ENCODE data around the gene AICDA.
"Not testable (repeated sequence)": the region's sequence is repeated elsewhere in the genome, so short reads cannot be mapped to it uniquely, and the experiment has no call there.

AICDA gene

DNA sequence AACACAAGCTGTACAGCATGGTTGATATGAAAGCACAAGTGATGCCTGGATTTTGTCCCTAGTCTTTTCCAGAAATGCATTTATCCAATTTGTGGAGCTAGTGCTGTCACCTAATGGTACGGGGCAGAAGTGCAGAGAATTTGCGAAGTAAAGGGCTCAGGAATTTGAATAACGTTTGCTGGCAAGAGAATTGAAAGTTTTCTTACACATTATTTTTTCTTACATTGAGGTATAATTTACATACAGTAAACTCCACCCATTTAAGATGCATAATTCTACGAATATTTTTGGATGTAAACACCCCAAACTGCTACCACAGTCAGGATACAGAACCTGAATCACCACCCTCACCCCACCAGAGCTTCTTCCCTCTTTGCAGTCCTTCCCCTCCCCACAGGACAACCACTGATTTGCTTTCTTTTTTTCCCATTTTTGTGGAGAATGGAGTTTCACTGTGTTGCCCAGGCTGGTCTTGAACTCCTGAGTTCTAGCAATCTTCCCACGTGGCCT lies 3.5 kb downstream of the AICDA start:
- peak; percentile 70 for DNase-seq (ENCODE audit: low spot score)

DNA sequence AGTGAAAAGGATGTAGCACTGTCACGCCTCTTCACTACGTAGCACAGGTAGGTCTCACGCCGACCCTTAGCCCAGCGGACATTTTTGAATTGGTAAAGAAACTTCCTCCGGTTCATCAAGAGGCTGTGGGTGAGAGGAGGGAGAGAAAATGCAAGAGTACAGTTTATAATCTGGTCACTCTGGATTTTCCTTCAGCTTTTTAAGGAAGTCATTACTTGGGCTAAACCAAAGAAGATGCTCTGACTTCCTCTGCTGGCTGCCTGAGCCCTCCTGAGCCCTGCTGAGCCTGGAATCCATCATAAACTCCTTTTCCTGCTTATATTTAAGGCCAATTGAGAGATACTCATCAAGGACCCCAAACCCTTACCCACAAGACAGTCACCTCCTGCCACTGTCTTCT lies 5.8 kb downstream of the AICDA start:
- no peak for DNase-seq (ENCODE audit: low spot score)

- DNase-seq (ENCODE audit: low spot score): no peak
These were observed 7.6 kb downstream of the AICDA start for GRCh38 chr12:8605057-8605456.

DNA sequence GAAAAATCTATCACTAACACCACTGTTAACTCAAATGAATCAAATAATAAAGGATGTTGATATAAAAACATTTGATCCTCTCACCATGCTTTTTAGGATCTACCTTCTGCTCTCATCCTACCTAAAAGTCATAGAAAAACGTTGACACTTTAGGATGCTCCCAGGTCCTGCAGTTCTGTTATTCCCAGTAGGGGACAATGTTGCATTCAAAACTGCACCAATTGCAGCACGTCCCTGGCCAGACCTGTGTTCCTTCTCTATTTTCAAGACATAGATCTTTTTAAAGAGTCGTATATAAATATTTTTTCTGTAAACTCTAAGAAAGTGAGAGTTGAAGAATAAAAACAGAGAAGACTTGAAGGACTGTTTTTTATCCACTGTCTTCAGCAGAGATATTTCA lies 8.8 kb downstream of the AICDA start:
- peak; percentile 34 for DNase-seq (ENCODE audit: low spot score)

GRCh38 chr12:8603286-8603685 lies 9.4 kb downstream of the AICDA start:
- DNase-seq (ENCODE audit: low spot score): no peak

GRCh38 chr12:8596561-8596960 lies 16.1 kb downstream of the AICDA start:
- DNase-seq (ENCODE audit: low spot score): no peak

DNA sequence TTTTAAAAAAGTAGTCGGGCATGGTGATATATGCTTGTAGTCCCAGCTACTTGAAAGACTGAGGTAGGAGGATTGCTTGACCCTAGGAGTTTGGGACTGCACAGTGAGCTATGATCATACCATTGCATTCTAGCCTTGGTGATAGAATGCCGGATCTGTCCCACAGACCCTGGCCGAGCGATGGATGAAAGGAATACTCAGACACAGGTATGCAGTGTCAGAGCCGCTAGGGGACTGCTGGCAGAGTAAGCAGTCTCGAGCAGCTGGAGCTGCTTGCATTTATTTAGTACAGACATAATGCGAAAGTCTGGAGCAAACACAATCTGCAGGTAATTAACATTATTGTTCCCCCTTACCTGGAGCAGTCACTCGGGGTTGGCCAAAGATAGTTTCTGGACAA lies 18.6 kb downstream of the AICDA start:
- no peak for DNase-seq (ENCODE audit: low spot score)

- no peak for DNase-seq (ENCODE audit: low spot score)
These were observed 19.4 kb downstream of the AICDA start for GRCh38 chr12:8593246-8593645.

DNA sequence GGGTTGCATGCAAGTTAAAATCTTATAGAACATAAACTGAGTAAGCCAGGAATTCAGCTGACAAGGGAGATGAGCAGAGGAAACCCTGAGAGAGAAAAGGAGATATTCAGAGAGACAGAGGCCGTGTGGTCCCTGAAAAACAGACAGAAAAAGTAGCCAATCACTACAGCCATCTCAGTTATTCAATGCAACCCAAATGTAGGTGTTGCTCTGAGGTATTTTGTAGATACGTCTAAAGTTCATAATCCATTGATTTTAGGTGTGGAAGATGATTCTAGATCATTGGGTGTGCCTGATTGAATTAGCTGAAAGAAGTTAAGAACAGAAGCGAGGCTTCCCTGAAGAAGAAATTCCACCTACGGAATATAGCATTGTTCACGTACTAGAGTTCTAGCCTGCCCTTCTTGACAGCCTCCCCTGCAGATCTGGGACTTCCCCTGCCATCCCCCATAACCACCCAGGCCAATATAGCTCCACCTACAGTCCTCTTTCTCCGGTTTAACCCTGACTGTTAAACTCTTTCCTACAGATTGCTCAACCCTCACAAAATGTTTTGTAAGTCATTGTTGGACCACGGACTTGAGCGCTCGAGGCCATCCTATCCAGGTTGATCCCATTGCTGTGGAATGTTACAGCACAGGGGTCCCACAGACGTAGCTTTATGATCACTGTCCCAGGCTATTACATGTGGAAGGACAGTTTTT lies 21.7 kb downstream of the AICDA start:
- no peak for DNase-seq (ENCODE audit: low spot score)

DNA sequence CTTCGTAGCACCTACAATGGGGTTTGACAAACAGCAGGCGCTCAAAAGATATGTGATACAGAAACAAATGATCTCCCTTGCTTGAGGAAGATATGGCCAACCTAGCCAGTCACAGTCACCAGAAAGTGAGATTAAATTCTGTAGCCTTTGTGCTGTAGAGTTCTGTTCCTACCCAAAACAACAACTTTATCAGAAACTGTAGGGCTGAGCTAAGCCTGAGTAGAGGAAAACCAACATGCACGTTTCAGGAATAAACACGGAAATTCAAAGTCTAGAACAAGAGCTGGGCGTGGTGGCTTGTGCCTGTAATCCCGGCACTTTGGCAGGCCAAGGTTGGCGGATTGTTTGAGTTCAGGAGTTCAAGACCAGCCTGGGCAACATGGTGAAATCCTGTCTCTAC lies 23.0 kb downstream of the AICDA start:
- no peak for DNase-seq (ENCODE audit: low spot score)

DNA sequence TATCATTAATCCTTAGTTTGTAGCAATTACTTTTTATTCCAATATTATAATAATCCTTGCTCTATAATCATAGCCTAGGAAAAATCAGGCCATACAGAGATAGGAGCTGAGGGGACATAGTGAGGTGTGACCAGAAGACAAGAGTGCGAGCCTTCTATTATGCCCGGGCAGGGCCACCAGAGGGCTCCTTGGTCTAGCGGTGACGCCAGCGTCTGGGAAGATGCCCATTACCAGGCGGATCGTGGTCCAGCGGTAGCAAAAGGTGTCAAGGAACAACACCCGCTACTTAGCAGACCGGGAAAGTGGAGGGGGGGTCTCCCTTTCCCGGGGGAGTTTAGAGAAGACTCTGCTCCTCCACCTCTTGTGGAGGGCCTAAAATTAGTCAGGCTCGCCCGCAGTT lies 28.2 kb downstream of the AICDA start:
- DNase-seq (ENCODE audit: low spot score): not testable (repeated sequence)

- DNase-seq (ENCODE audit: low spot score): no peak
These were observed 28.7 kb downstream of the AICDA start for GRCh38 chr12:8584004-8584403.

- no peak for DNase-seq (ENCODE audit: low spot score)
These were observed 31.4 kb downstream of the AICDA start for GRCh38 chr12:8581098-8581784.

GRCh38 chr12:8577879-8578278 lies 34.8 kb downstream of the AICDA start:
- no peak for DNase-seq (ENCODE audit: low spot score)

DNA sequence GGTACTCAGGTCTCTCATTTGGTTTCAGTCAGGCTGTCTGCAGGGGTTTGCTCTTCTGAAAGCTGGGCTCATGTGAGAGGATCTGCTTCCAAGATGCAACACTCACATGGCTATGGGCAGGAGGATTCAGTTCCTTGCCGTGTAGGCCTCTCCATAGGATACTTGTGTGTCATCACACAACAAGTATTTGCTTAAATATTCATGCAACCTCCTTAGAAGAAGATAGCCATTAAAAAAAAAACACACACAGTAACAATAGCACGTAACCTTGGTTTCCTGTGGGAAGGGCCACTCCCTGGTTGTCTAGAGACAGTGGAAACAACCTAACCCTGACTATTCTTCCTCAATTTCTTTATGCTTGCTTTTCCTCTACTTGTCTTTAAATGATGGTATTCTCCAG lies 40.2 kb downstream of the AICDA start:
- no peak for DNase-seq (ENCODE audit: low spot score)

DNA sequence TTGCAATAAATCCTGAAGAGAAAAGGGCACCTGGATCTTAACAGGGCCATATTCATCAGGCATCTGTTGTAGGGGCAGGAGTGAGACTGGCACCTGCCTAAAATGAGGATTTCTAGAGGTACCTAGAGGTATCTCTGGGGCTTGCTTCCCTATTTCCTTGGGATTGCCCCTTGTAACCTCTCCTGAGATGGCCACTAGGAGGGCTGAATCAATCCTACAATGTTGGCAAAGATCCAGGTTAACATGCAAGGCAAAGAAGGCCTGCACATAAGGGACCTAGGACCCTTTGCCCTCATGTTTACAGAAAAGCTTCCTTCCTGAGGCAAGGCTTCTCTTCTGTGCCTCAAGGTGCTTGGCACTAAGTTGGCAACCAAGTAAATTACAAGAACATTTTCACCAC lies 46.1 kb downstream of the AICDA start:
- no peak for DNase-seq (ENCODE audit: low spot score)

DNA sequence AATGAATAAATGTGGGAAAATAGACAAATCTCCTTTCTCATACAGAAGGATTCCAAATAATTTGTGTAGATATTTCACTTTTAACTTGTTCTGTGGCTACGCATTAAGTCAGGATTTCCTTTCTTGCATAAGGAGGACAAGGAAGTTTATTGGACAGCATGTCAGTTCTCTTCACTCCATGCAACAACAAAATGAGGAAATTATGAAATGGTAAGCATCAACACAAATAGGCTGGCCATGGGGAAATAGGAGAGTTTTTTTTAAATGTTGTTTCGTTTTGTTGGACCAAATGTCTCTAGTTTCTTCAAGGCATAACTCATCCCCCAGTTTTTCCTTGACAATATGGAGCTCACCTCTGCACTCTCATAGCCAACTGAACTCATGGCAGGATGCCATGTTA lies 46.6 kb downstream of the AICDA start:
- DNase-seq (ENCODE audit: low spot score): not testable (repeated sequence)

DNA sequence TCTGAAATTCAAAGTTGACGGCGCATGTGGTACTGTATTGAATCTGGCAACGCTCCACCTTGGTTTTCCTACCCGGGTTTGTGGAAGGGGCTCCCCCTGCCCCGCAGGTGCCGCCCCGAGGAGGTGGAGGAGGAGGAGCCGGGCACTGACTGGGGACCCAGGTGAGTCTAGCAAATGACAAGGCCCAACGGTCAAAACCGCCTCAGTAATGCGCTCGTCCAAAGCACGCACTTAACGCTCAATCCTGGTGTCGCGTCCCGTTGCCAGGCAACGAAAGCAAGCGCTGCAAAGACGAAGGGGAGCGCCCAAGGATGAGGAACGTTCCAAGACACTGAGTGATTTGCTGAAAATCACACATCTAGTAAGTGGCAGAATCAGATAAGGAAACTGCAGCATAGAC lies 48.0 kb downstream of the AICDA start:
- no peak for DNase-seq (ENCODE audit: low spot score)

DNA sequence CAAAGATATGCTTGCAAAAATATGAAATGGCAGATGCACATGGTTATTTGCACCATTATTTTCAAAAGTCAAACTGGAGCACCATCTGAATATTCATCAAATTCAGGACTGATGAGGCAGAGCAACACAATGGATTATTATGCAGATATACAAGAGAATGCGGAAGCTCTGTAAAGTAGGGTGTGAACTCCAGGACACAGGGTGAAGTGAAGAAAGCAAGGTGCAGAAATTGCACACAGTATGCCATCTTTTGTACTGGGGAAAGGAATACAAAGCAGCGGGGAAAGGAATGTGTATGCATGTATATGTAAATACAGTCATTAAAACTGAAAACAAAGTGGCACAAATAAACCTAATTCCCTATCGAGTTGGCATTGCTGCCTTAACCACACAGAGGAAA lies 49.3 kb downstream of the AICDA start:
- no peak for DNase-seq (ENCODE audit: low spot score)

GRCh38 chr12:8562310-8562709 lies 50.3 kb downstream of the AICDA start:
- no peak for DNase-seq (ENCODE audit: low spot score)

- no peak for DNase-seq (ENCODE audit: low spot score)
These were observed 51.6 kb downstream of the AICDA start for GRCh38 chr12:8561011-8561410.

GRCh38 chr12:8559676-8560075 lies 53.0 kb downstream of the AICDA start:
- DNase-seq (ENCODE audit: low spot score): no peak

GRCh38 chr12:8556531-8557097 lies 56.0 kb downstream of the AICDA start:
- DNase-seq (ENCODE audit: low spot score): no peak
